Skeletal muscle satellite cell (primary cell): Measurements from ENCODE around the gene SMAD5. TPM values are rescaled to one million over a fixed set of nuclear protein-coding genes. Genes with fewer than 3 reads are reported as not detected.

Experiments used
- H3K27me3 ChIP-seq: 2 replicates; pipeline ENCODE4 v1.7.0; 2013; ENCODE audit warnings: low read length; ENCODE audit not compliant: control insufficient read depth, insufficient read depth
- H3K36me3 ChIP-seq: 2 replicates; pipeline ENCODE4 v1.7.0; 2013; ENCODE audit warnings: mild to moderate bottlenecking, control low read depth, low read length; ENCODE audit not compliant: insufficient read depth
- H3K4me1 ChIP-seq: 2 replicates; pipeline ENCODE4 v1.7.0; 2013; ENCODE audit warnings: low read length; ENCODE audit not compliant: control insufficient read depth, insufficient read depth
- H3K4me2 ChIP-seq: 2 replicates; pipeline ENCODE4 v1.7.0; 2013; ENCODE audit warnings: mild to moderate bottlenecking, low read length
- H3K4me3 ChIP-seq: 2 replicates; pipeline ENCODE4 v1.7.0; 2013; ENCODE audit warnings: low read length
- H3K9ac ChIP-seq: 2 replicates; pipeline ENCODE4 v1.7.0; 2013; ENCODE audit warnings: mild to moderate bottlenecking, low read depth, low read length, moderate library complexity
- H3K9me3 ChIP-seq: replicated peaks from 2 replicates; pipeline ENCODE4 v1.7.0; 2013; ENCODE audit warnings: mild to moderate bottlenecking, control low read depth, low read length
- total RNA-seq: library from RNA; depleted of rRNA; stranded (reverse); fragments of >200 nt; gene quantifications from 2 replicates; pipeline ENCODE4 v1.2.3, GENCODE V29; 2012; rRNA removed

SMAD5 gene
- total RNA-seq: 44.1 and 49.1 TPM in 2 replicates

DNA sequence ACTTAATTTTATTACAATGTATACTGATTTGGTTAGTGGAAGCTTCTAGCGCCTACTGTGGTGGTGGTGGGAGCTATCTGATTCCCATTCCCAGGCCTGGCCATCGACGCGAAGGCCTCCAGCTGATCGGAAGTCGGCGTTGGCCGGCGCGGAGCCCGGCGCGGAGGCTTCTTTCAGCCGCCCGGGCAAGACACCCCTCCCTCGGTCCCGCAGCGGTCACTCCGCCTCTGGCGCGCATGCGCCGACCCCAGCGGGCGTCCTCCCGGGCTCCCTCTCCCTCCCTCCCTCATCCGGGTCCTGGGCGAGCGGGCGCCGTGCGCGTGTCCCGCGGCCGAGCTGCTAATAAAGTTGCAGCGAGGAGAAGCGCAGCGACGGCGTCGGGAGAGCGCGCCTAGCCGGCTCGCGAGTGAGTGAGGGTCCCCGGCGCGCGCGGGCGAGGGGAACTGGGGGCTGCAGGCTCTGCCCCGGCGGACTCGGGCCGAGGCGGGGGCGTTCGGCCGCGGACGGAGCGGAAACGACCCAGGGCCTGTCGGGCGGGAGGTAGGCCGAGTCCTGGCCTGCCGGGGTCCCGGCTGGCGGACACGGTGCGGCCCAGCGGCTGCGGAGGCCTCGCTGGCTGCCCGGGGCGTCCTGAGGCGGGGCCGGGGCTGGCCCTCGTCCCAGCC, at the start of gene SMAD5:
Gene SMAD5 (plus strand): TSS at position 289 of the 665 bp plus-strand sequence. CDS start 20,916 bp downstream, outside the sequence.
- Histone ChIP-seq H3K4me2 (peak within 1 kb of the TSS; percentile 86), H3K4me3 (peak within 1 kb of the TSS; percentile 78), H3K4me1 (peaks cover 21% of the 10 kb centered on the region), H3K9ac (peak within 1 kb of the TSS; percentile 95), H3K36me3 (no peaks in the 10 kb centered on the region), H3K27me3 (no peaks in the 10 kb centered on the region), H3K9me3 (no peaks in the 10 kb centered on the region)

DNA sequence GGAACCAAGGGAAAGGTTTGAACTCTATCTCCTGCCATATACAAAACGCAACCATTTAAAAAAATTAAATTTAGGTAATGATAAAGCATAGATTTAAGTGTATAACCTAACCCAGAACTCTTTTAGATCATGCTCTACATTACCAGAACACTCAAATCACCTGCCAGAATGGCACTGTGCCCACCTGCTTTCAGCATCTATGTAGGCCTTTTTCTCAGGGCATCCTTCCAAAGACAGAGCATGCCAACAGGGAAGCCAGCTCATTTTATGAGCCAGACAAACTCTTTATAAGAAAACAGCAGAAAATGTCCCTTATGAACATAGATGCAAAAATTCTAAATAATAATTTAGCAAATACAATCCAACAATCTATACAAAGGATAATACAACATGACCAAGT, 47.9 kb upstream of the SMAD5 start:
- Histone ChIP-seq H3K4me2 (no peak overlapping the region), H3K4me1 (peaks cover 21% of the 10 kb centered on the region), H3K9me3 (no peaks in the 10 kb centered on the region), H3K36me3 (no peaks in the 10 kb centered on the region), H3K9ac (no peak overlapping the region), H3K4me3 (no peak overlapping the region), H3K27me3 (no peaks in the 10 kb centered on the region)

DNA sequence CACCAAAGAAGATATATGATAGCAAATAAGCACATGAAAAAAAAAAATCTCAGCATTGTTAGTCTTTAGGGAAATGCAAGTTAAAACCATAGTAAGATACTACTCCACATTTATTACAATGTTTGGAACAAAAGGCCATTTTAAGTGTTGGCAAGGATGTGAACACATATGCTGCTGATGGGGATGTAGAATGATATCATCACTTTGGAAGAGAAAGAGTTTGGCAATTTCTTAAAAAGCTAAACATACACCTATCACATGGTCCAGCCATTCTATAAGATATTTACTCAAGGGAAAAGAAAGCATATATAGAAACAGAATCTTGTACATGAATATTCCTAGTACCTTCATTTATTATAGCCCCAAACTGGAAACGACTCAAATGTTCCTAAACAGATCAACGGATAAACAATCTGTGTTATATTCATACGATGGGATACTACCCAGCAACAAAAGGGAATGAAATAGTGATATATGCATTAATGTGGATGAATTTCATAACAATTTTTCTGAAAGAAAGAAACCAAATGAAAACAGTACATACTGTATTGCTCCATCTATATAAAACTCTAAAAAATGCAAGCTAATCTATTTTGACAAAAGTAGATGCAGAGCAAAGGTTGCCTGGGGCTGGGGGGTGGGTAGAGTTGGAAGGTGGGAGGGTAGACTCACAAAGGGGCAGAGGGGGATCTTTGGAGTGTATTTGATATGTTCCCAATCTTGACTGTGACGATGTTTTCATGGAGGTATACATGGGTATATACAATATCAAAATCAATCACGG, 45.7 kb upstream of the SMAD5 start:
- Histone ChIP-seq H3K36me3 (no peaks in the 10 kb centered on the region), H3K27me3 (no peaks in the 10 kb centered on the region), H3K4me3 (no peak overlapping the region), H3K4me2 (no peak overlapping the region), H3K9ac (no peak overlapping the region), H3K9me3 (no peaks in the 10 kb centered on the region), H3K4me1 (peaks cover 15% of the 10 kb centered on the region)

DNA sequence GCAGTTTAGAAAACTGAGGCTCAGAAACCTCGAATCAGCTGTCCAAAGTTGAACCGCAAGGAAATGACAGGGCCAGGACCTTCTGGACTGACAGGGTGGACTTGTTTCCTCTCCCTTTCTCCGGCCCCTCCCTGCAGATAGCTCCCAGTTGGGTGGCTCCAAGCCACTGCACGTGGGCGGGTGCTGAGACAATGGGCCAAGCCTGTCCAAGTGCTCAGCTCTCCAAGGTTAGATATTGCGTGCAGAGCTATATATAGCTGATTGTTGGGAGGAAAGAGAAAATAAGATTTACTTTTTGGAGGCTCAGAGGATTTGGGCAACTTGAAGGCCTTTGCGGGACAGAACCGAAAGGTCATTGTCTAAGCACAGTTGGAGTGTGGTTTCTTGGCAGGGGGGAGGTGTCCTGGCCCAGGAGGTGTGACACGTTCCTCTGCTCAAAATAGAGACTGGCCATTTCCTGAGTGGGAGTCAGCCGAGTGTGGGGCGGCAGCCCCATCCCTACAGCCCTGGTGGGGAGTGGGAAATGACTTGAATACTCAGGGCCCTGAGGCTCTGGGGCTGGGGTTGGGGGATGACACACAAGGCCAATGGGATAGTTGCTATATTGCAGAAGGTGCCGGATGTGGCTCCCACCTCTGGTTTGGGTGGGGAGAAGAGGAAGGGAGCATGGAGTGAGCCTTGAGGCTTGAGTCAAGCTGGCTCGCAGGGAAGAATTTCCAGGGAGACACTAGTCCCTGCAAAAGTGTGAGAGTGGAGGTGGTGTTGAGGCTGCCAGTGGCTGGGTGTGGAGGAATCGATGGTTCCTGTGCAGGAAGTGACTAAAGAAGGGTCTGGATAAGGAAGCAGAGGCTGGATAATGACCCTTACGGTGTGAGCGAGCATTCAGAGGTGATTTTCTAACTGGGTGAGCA, 44.4 kb upstream of the SMAD5 start:
- no peaks in the 10 kb centered on the region for H3K27me3 ChIP-seq
- no peak overlapping the region for H3K9ac ChIP-seq
- peak overlapping the region; percentile 47 for H3K4me2 ChIP-seq
- no peaks in the 10 kb centered on the region for H3K36me3 ChIP-seq
- no peaks in the 10 kb centered on the region for H3K9me3 ChIP-seq
- peaks cover 11% of the 10 kb centered on the region for H3K4me1 ChIP-seq
- H3K4me3 ChIP-seq: no peak overlapping the region

DNA sequence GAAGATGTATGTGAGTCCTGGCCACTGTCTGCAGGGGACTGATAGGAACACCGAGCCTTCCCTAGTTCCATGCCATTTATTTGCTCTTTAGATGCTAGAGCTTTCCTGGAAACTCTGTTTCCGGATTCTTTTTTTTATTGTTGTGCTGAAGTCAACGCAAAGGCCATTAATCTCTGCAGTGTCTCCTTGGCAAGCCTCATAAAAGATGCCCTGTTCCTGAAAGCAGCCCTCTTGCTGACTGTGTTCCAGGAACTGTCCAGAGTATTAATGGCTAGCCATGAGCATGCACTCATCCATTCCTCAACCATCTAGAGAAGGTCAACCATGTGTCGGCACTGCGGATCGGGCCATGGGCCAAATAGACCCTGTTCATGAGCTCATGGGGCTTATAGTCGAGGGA, 42.9 kb upstream of the SMAD5 start:
- Histone ChIP-seq H3K9me3 (no peaks in the 10 kb centered on the region), H3K9ac (no peak overlapping the region), H3K4me2 (no peak overlapping the region), H3K27me3 (peaks cover 1% of the 10 kb centered on the region), H3K4me1 (peaks cover 11% of the 10 kb centered on the region), H3K4me3 (no peak overlapping the region), H3K36me3 (no peaks in the 10 kb centered on the region)

DNA sequence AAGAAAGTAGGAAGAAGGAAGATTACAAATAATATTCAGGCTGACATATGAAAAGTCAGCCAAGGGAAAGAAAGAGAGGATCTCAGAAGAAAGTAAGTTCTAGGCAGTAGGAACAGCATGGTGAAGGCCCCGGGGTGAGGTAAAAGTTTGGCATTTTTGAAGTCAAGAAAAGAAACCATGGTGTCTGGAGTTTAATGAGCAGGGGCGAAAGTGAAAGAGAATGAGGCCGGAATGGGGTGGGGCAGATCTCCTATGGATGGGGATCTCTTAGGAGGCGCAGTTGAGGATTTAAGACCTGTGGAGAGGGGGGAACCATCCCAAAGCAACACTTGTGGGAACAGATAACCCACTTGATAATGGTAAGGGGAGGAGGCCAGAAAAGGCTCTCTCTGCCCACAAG, 42.3 kb upstream of the SMAD5 start:
- Histone ChIP-seq H3K27me3 (peaks cover 6% of the 10 kb centered on the region), H3K9ac (no peak overlapping the region), H3K4me2 (no peak overlapping the region), H3K4me1 (peaks cover 11% of the 10 kb centered on the region), H3K36me3 (no peaks in the 10 kb centered on the region), H3K9me3 (no peaks in the 10 kb centered on the region), H3K4me3 (no peak overlapping the region)

DNA sequence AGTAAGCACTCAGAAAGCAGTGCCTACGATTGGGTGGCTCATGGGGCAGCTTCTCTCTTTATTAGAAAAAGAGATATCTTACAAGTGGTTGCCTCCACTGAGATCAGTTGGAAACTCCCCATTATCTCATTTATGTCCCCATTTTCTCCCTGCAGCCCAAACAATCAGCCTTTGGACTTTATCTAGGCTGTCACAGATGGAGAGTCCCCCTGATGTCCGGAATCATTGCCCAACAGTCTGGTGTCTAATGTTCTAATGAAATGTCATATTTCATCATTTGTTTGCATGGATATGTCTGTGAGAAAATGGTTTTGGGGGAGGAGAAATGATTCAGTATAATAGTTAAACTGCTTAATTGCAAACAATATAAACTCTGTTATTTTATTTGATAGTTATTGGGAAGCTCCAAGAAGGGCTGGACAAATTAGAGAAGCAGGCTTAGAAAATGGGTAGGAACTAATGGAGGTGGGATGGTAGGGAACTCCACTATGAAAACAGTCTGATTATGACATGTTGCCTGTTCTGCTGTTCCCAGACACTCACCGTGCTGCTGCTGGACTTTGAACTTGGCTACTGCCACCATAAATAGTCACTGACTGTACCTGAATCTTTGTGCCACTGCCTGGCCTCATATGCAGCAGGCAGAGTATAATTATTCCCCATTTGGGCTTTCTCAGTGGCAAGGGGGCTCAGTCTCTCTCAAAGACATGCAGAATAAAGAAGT, 38.3 kb upstream of the SMAD5 start:
- H3K27me3 ChIP-seq: peaks cover 11% of the 10 kb centered on the region
- no peaks in the 10 kb centered on the region for H3K4me1 ChIP-seq
- no peaks in the 10 kb centered on the region for H3K9me3 ChIP-seq
- H3K9ac ChIP-seq: no peak overlapping the region
- no peak overlapping the region for H3K4me3 ChIP-seq
- H3K4me2 ChIP-seq: no peak overlapping the region
- H3K36me3 ChIP-seq: no peaks in the 10 kb centered on the region

DNA sequence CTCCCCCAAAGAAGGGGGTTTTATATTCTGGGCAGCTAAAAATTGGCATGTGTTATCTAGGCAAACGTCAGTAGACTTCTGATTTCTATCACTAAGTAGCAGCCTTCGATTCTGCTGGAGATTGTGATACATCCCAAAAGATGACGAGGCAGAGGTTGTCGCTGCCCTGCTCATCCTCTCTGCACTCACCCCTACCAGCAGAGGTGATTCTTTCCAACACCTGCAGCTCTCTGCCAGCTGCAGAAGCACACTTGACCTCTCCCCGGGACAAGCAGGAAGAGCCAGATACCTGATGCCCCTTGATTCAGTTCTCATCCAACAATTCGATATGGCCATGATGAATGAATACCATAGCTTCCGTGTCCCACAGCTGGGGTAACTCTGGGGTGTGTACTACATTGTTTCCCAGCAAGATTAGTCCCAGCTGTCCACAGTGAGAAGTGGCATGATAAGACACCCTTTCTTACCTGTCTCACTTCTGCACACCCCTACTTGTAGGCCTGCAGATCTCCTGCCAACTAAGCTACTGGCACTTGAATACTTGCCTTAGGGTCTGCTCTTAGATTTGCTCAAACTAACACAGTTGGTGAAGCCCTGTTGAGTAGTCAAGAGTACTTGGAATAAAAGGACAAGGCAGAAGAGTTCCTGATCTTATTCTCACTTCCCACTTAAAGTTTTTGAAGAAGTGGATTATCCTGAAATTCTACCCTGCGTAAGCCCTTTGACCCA, 37.6 kb upstream of the SMAD5 start:
- Histone ChIP-seq H3K27me3 (peaks cover 11% of the 10 kb centered on the region), H3K4me2 (no peak overlapping the region), H3K36me3 (no peaks in the 10 kb centered on the region), H3K9ac (no peak overlapping the region), H3K4me3 (no peak overlapping the region), H3K9me3 (no peaks in the 10 kb centered on the region), H3K4me1 (no peaks in the 10 kb centered on the region)

DNA sequence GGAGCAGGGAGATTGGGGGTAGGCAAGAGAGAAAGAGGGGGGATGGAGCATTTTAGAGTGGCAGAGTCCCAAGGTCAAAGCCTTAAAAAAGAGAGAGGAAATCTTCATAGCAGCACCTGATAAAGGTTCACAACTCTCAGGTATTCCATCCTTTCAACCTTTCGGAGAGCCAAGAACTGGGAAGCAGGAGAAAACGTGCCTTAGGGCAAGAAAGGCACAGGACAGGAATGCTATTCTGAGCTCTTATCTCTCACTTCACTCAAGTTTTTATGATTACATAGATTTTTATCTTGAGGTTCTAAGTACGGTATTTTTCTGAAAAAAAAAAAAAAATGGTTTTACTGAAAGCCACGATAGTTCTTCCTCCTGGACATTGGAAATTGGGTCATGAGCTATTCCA, 34.5 kb upstream of the SMAD5 start:
- no peaks in the 10 kb centered on the region for H3K36me3 ChIP-seq
- peaks cover 11% of the 10 kb centered on the region for H3K27me3 ChIP-seq
- H3K4me3 ChIP-seq: no peak overlapping the region
- no peaks in the 10 kb centered on the region for H3K9me3 ChIP-seq
- H3K4me2 ChIP-seq: no peak overlapping the region
- no peaks in the 10 kb centered on the region for H3K4me1 ChIP-seq
- H3K9ac ChIP-seq: no peak overlapping the region

DNA sequence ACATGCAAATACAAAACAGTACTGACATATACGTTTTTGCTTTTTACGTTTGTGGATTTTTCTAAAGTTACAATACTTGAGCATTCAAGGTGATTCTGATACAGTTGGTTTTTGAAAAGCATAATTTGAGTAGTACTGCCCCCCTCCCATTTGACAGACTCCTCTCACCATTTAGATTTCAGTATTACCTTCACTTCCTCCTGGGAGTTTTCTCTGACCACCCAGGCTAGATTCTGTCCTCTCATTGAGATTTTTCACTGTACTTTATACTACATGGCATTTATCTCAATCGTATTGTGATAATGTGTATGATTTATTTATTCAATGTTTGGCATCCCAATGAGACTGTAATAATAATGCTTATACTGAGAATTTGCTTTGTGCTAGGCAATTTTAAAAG, 32.8 kb upstream of the SMAD5 start:
- Histone ChIP-seq H3K36me3 (no peaks in the 10 kb centered on the region), H3K9ac (no peak overlapping the region), H3K4me1 (no peaks in the 10 kb centered on the region), H3K9me3 (no peaks in the 10 kb centered on the region), H3K4me3 (no peak overlapping the region), H3K4me2 (no peak overlapping the region), H3K27me3 (peaks cover 9% of the 10 kb centered on the region)
